Stimulated activated CD8-positive, alpha-beta memory T cell treated with anti-CD3 and anti-CD28 coated beads, Interleukin-7, amount 100 ng/mL, for 1 hour (primary cell): ENCODE results near the gene POTEF.
"Not testable (repeated sequence)": the region's sequence is repeated elsewhere in the genome, so short reads cannot be mapped to it uniquely, and the experiment has no call there.

Experiments
- DNase-seq, 2 donors: peaks; one replicate each; pipeline ENCODE4 v3.0.0-alpha.2; 2020; ENCODE audit warnings: low read depth in 2 of 2

POTEF gene

DNA sequence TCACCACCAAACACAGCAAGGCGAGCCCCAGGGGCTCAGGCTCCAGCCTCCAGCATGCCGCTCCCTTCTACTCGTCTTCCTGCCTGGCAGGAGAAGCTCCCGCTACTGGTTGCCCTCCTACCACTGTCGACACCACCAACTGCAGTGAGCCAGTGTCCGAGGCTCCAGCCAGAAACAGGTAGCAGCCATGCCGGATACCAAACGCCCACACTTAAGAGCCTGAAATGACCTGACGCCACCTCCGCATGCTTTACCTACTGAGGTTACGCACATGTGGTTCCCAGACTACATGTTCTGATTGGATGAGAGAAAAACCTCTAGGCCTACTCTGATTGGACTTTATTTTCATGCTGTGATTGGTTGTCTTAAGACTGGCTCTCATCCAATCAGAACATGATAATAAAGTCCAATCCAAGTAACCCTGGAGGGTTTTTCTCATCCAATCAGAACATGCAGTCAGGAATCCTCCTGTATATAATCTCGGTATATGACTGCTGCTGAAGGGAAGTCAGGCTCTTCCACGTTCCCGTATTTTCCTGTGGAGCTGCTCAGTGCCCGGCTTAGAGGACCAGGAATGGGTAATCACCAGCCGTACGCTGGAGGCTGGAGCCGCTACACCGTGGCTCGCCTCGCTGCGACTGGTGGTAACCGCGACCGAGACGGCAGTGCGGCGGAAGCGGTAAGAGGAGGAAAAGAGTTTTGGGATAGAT lies at the start of gene POTEF:
TSS of gene POTEF (minus strand) at position 103 of the 710 bp plus-strand sequence. CDS start 8,707 bp downstream, outside the sequence.
- not testable (repeated sequence) for DNase-seq

GRCh38 chr2:130174866-130175265 lies 45.8 kb upstream of the POTEF start:
- not testable (repeated sequence) for DNase-seq

DNA sequence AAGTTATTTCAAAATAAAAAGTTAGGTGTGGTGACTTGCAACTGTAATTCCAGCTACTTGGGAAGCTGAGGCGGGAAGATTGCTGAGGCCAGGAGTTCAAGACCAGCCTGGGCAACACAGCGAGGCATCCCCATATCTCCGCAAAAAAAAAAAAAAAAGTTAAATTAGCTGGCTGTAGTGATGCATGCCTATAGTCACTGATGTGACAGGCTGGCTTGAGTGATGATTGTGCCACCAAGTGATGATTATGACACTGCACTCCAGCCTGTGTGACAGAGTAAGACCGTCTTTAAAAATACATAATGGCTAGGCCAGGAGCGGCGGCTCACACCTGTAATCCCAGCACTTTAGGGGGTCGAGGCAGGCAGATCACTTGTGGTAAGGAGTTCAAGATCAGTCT lies 40.9 kb upstream of the POTEF start:
- DNase-seq = no peak

GRCh38 chr2:130169163-130169562 lies 40.1 kb upstream of the POTEF start:
- DNase-seq = not testable (repeated sequence)

GRCh38 chr2:130166611-130167010 lies 37.6 kb upstream of the POTEF start:
- DNase-seq = not testable (repeated sequence)

GRCh38 chr2:130165293-130166016 lies 36.4 kb upstream of the POTEF start:
- no peak for DNase-seq

GRCh38 chr2:130162968-130163367 lies 33.9 kb upstream of the POTEF start:
- DNase-seq = no peak

DNA sequence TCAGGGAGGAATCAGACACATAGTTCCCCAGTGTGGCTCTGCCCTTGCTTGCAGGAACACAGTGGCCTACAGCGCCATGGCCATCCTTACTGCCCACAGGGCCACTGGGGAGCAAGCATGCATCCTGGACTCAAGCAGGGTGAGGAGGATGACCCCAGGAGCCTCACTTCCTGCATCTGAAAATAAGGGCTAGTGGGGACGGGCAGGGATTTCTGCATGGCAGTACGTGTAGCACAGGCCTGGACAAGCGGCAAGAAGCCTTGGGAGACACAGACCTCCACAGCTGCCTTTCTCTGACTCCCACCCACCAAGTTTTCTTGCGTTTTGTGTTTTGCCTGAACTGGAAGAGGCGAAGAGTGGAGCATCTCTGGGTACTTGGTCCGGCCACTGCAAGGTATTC lies 33.5 kb upstream of the POTEF start:
- DNase-seq = not testable (repeated sequence)

DNA sequence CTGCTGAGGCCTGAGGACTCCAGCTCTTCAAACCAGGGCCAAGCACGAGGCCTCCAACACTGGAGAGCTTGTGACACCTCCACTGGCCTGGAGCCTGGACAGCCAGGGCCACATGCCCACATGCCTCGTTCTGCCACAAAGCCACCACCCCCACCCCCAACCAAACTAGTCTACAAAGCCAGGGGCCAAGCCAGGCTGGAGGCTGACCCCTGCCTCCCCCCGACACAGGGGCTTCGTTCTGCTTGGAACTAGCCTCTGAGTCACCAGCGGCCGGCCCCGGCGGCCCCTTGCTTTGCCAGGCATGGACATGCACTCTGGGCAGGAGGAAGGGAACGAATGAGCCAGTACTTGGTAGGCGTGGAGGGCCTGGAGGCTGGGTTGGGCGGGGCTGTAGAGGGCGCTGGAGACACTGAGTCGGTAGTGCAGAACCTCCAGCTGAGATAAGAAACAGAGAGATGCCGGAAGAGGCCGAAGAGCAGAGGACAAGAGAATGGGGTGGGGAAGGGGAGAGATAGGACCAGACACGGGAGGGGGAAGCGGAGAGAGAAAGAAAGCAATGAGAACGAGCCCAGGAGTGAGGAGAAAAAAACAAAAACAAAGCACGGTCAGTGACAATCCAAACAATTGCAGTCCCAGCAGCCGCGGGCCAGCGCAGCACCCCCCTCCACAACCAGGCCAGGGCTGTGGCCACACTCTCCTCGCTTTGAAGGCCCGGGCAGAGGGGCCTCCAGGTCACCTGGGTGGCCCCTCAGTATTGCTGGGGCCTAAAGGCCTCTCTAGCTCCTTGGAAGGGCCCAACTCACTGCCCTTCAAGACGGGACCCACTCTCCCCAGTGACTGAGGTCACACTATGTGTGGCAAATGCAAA lies 32.0 kb upstream of the POTEF start:
- not testable (repeated sequence) for DNase-seq

GRCh38 chr2:130160131-130160530 lies 31.1 kb upstream of the POTEF start:
- DNase-seq = no peak

- not testable (repeated sequence) for DNase-seq
These were observed 30.4 kb upstream of the POTEF start for GRCh38 chr2:130159376-130159775.

DNA sequence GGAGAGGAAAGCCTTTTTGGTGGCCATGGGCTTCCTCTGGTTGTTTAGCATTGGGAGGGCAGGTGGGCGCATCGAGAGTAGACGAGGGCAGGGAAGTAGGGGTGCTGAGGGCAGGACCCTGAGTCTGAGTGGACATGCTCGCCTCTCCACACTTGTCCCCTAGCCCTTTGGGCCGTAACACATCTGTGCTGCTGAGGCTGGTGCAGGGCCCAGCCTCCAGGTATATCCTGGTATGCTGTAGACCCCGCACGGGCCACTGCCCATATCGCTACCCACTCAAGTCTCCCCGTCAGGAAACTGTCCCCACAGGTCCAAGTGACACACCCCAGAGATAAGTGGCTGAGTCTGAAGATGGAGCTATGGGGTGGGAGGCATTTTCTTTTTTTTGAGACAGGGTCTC lies 29.6 kb upstream of the POTEF start:
- DNase-seq = no peak

GRCh38 chr2:130157825-130158514 lies 28.9 kb upstream of the POTEF start:
- DNase-seq = not testable (repeated sequence)

- DNase-seq = not testable (repeated sequence)
These were observed 28.3 kb upstream of the POTEF start for GRCh38 chr2:130157354-130157753.

GRCh38 chr2:130156624-130157004 lies 27.6 kb upstream of the POTEF start:
- DNase-seq = no peak

DNA sequence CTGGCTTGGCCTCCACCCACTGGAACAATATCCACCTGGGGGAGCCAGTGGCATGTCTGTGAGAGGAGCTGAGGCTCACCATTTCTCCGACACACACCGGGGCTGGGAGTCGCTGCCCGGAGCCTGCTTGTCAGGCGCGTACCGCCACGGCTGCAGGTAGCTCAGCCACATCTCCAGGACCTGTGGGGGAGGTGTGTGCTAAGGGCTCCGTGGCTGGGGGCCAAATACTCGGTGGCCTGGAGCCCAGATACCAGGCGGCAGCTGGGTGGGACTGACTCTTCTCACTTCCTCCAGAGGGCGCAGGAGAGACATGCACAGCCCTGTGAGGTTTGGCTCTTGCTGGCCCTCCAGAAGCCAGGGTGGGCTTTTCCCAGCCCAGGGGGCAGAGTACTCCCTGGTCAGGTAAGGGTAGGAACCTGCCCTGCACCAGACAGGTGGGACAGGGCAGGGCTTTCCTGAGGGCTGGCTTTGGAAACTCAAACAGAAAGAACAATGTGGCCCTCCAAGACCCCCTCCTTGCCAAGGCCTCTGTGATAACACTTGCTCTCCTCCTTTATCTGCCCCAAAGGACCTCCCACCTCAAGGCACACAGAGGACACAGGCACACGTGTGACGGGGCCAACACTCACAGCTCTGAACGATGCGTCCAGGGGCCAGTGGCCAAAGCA lies 27.1 kb upstream of the POTEF start:
- not testable (repeated sequence) for DNase-seq

DNA sequence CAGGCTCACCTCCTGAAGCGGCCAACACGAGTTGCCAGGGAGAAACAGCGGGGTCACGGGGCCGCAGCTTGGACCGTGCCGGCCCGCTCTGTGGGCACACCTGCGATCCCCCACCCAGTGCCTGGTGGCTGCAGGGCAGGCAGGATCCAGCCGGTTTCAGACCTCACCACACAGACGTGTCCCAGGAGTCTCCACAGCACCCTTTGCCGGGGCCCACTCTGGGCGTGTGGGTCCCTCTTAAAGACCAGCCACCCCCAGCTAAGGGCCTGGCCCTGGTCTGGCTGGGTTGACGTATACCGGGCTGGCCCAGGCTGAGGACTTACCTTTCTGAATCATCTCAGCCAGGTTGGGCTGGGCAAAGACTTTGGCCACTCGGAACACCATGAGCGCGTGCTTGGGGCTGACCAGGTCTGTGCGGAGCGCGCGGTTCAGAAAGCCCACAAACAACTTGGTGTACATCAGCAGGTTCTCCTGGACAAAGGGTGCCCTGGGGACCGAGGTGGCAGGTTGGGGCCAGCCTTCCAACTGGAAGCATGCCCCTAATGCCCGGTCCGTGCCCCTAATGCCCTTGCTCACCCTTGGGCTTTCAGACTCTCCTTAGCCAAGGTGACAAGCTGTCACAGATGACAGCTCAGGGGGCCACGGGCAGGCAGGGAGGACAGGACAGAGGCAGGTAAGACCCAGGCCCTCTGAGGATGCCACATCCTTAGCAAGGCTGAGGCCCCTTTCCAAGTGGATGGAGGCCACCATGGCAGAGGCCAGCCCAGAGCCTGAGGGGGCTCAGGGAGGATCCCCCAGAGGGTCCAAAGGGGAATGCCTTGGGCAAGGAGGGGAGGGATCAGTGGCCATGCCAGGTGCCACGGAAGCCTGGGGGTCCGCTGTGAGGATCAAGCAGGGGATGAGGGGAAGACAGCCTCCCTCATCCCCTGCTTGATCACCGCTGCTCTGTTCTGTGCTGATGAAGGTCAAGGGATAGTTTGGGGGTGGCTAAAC lies 26.0 kb upstream of the POTEF start:
- no peak for DNase-seq

GRCh38 chr2:130154423-130154770 lies 25.4 kb upstream of the POTEF start:
- not testable (repeated sequence) for DNase-seq

DNA sequence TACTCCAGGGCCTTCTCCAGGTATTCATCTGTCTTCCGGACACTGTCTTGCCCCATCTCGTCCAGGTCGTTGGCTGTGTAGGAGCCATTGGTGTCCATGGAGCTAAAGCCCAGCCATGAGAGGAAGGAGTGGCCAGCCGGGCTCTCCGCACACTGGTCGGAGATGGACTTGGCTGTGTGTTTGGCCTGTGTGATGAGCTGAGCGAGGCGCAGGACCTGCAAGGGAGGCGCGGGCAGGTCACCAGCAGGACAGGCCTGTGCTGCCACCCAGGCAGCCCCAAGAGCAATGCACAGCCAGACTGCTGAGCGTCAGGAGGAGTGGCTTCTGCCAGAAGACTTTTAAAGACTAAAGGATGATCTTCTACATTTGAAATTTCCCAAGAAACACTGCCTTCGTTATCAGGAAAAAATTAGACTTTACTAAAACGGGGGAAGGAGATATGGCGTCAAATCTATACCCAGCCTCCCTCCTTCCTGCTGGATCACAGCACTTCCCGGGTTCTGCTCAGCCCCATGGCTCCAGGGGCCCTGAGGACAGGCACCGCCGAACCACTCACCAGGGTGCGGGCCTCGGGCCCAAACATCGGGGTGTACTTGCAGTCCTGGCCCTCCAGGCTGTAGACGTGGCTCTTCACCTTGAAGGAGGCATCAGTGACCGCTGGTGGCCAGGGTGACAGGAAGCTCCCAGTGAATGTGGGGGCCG lies 24.9 kb upstream of the POTEF start:
- DNase-seq = not testable (repeated sequence)
